ENCODE results near the gene ARHGAP27. TPM values are rescaled to one million over a fixed set of nuclear protein-coding genes. Genes with fewer than 3 reads are reported as not detected.

Gene ARHGAP27
- total and polyA plus RNA-seq, 2 of the 4 experiments (the other 2 are of a cell fraction), result under 0.01 to 0.89 TPM

- in situ Hi-C loops (cut with MboI; ENCODE audit: low sequenced_read_pairs) (loop anchor here (5.0 kb wide), 2 partner anchors 110 to 170 kb away; no protein-coding TSS in a partner anchor), dilution Hi-C loops (cut with HindIII; ENCODE audit: low sequenced_read_pairs, unreplicated experiment) (no loop called here), intact Hi-C loops (cut with micrococcal nuclease) (loop anchor here (5.0 kb wide), 1 partner anchor 95 kb away; no protein-coding TSS in a partner anchor)
- Histone ChIP-seq H2BK120ac (ENCODE audit: low read depth, low read length) (no peak overlapping the region), H3K4me3 (ENCODE audit: insufficient read depth, low read depth, low read length) (no peak overlapping the region), H4K5ac (ENCODE audit: low read depth, low read length) (no peak overlapping the region), H3K27me3 (ENCODE audit: control insufficient read depth, insufficient read depth, low read length) (peaks cover 13% of the 10 kb centered on the region; the same call in 1 of the 2 replicates), H2AFZ (replicated peaks; ENCODE audit: low read length, poor library complexity) (no peak overlapping the region), H3K9me1 (ENCODE audit: insufficient read depth, low read length) (no peaks in the 10 kb centered on the region), H2BK15ac (ENCODE audit: low read depth, low read length) (no peak overlapping the region), H2AK9ac (replicated peaks; ENCODE audit: low read depth, low read length, poor library complexity) (no peak overlapping the region), H3K4me2 (ENCODE audit: low read depth, low read length) (no peak overlapping the region), H3K56ac (ENCODE audit: extremely low read depth, insufficient read depth, low read length) (no peak overlapping the region), H2BK5ac (ENCODE audit: low read depth, low read length, poor library complexity, severe bottlenecking) (no peak overlapping the region), H4K20me1 (ENCODE audit: insufficient read depth, low read length) (no peaks in the 10 kb centered on the region), H3K9ac (ENCODE audit: low read depth, low read length) (no peak overlapping the region), H2AK5ac (ENCODE audit: low read depth, low read length) (peak overlapping the region; percentile 35; the same call in 1 of the 2 replicates), H4K91ac (ENCODE audit: insufficient read depth, low read depth, low read length) (peak overlapping the region; percentile 5; the same call in 1 of the 2 replicates), H3K27ac (ENCODE audit: insufficient read depth, low read length) (no peak overlapping the region), H4K8ac (ENCODE audit: low read depth in 2 of 2, low read length in 2 of 2) (no peak overlapping the region), H3K36me3 (ENCODE audit: control insufficient read depth, insufficient read depth, low read length) (no peaks in the 10 kb centered on the region), H3K4me1 (ENCODE audit: control insufficient read depth, insufficient read depth, low read length) (peaks cover 5% of the 10 kb centered on the region; the same call in 1 of the 2 replicates), H3K18ac (ENCODE audit: low read depth, low read length) (no peak overlapping the region), H3K9me3 (ENCODE audit: control insufficient read depth, insufficient read depth, low read length) (no peaks in the 10 kb centered on the region), H3K4ac (ENCODE audit: low read depth, low read length) (no peak overlapping the region), H2BK20ac (ENCODE audit: low read depth, low read length) (no peak overlapping the region), H3K79me1 (ENCODE audit: low read depth in 1 of 2, low read length in 2 of 2) (no peaks in the 10 kb centered on the region), H3K23ac (ENCODE audit: low read depth, low read length) (no peak overlapping the region), H3K14ac (replicated peaks; ENCODE audit: low read depth, low read length) (no peak overlapping the region)
- no peak for DNase-seq
- WGBS, 2 experiments (ENCODE audit: extremely low coverage in 2 of 2, insufficient read length in 1 of 2), result 80% methylated on average over 1 of the region's 3 CpGs; no CpG with 5 or more reads in 1 of the 2 experiments
- ChIA-PET POLR2A (ENCODE audit: unreplicated experiment) (interaction anchor here (0.6 kb wide), 1 partner anchor 66 kb away, joined by 7 read pairs; no protein-coding TSS in a partner anchor), CTCF (interaction anchor here (1.1 kb wide), 1 partner anchor 110 kb away, joined by 7 read pairs; no protein-coding TSS in a partner anchor)
- no peak for ATAC-seq (ENCODE audit: low read depth)
- BruUV-seq (replicated peaks), result no TSS peak
- TF ChIP-seq BHLHE40 (IDR thresholded peaks at IDR 0.05; ENCODE audit: low read depth, low read length), result no peak
- no peak for TF ChIP-seq CEBPB (IDR thresholded peaks at IDR 0.05; ENCODE audit: low read depth, low read length)
- TF ChIP-seq MAFK (IDR thresholded peaks at IDR 0.05; ENCODE audit: low read depth, low read length), result no peak
- no peak for TF ChIP-seq ELK1 (IDR thresholded peaks at IDR 0.05; ENCODE audit: borderline replicate concordance, low read depth, low read length)
- no peak for TF ChIP-seq MXI1 (IDR thresholded peaks at IDR 0.05; ENCODE audit: borderline replicate concordance, low read depth, low read length)
- TF ChIP-seq FOS (IDR thresholded peaks at IDR 0.05; ENCODE audit: low read depth, low read length), result no peak
- TF ChIP-seq RAD21 (IDR thresholded peaks at IDR 0.05; ENCODE audit: low read length), result no peak
- TF ChIP-seq CHD1 (IDR thresholded peaks at IDR 0.05; ENCODE audit: low read depth, low read length), result no peak
- TF ChIP-seq RCOR1 (IDR thresholded peaks at IDR 0.05; ENCODE audit: insufficient replicate concordance, low read length), result no peak
- TF ChIP-seq SMC3 (IDR thresholded peaks at IDR 0.05; ENCODE audit: low read depth, low read length), result no peak
- TF ChIP-seq POLR2A (IDR thresholded peaks at IDR 0.05; ENCODE audit: low read depth, low read length), result no peak
These were observed 44.9 kb downstream of the ARHGAP27 start for GRCh38 chr17:45387739-45388138.

Data from IMR-90 (cell line).